SU-DHL-6 (cell line): ENCODE data around the gene ADM5.

Experiments
- EZH2phosphoT487 ChIP-seq: fragments of 200-600 bp; sonication (generic), shearing (Covaris generic); conservative IDR thresholded peaks from 2 replicates; pipeline ENCODE4 v1.6.1; 2018; ENCODE audit warnings: mild to moderate bottlenecking, antibody characterized with exemption, low read length, moderate library complexity, mixed read lengths
- TF ChIP-seq, protein P1 (sequence below): fragments of 200-600 bp; sonication (generic); IDR thresholded peaks from one replicate; pipeline ENCODE4 v1.5.1; 2017; ENCODE audit warnings: antibody characterized with exemption, mild to moderate bottlenecking, low read length, moderate library complexity; ENCODE audit not compliant: insufficient read depth, poor library complexity, severe bottlenecking

DNA sequence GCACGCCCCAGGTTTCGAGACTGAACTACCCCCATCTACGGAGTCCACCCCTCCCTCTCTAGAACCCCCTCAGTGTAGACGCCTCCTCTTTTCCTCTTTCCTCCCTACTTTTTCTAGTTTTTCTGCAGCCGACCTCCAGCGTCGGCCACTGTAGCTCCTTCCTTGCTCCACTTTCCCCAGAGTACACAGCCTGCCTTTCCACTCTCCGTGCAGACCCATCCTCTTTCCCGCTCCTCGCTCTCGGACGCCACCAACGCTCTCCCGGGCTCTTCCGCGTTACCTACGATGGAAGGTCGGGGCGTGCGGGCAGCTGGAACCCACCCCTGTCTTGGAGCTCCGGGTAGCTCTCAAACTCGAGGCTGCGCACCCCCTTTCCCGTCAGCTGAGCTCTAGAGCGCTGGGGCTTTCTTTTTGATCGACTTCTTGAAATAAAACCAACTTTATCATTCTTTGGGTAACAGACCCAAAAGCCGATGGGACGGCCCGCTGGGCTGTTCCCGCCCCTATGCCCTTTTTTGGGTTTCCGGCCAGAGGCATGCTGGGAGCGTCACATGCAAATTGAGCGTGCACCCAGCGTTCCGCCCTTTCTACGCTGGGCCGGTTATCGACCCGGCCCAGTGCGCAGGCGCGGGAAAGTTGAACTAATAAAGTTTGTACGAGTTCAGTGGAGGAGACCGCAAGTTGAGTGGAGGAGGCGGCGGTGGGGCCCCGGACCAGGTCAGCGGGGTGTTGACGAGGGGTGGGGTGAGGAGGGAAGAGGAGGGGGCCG is 23.9 kb upstream of the ADM5 start, which contains the start of the genes BCL2L12 and IRF3:
- TF ChIP-seq, protein P1, sequence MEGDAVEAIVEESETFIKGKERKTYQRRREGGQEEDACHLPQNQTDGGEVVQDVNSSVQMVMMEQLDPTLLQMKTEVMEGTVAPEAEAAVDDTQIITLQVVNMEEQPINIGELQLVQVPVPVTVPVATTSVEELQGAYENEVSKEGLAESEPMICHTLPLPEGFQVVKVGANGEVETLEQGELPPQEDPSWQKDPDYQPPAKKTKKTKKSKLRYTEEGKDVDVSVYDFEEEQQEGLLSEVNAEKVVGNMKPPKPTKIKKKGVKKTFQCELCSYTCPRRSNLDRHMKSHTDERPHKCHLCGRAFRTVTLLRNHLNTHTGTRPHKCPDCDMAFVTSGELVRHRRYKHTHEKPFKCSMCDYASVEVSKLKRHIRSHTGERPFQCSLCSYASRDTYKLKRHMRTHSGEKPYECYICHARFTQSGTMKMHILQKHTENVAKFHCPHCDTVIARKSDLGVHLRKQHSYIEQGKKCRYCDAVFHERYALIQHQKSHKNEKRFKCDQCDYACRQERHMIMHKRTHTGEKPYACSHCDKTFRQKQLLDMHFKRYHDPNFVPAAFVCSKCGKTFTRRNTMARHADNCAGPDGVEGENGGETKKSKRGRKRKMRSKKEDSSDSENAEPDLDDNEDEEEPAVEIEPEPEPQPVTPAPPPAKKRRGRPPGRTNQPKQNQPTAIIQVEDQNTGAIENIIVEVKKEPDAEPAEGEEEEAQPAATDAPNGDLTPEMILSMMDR = no peak
- TF ChIP-seq EZH2phosphoT487 = no peak
